Stimulated activated CD4-positive, alpha-beta T cell treated with anti-CD3 and anti-CD28 coated beads, TNF-alpha, amount 100 ng/mL, for 24 hours (primary cell): Measurements from ENCODE around the gene CCDC159.
"Not testable (repeated sequence)": the region's sequence is repeated elsewhere in the genome, so short reads cannot be mapped to it uniquely, and the experiment has no call there.

Experiments
- DNase-seq, 3 experiments: peaks; one replicate each; pipeline ENCODE4 v3.0.0-alpha.2; 2020; ENCODE audit warnings: low read depth in 3 of 3

CCDC159 gene, protein sequence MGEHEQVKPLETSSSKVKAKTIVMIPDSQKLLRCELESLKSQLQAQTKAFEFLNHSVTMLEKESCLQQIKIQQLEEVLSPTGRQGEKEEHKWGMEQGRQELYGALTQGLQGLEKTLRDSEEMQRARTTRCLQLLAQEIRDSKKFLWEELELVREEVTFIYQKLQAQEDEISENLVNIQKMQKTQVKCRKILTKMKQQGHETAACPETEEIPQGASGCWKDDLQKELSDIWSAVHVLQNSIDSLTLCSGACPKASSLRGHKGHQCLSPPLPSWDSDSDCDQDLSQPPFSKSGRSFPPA

DNA sequence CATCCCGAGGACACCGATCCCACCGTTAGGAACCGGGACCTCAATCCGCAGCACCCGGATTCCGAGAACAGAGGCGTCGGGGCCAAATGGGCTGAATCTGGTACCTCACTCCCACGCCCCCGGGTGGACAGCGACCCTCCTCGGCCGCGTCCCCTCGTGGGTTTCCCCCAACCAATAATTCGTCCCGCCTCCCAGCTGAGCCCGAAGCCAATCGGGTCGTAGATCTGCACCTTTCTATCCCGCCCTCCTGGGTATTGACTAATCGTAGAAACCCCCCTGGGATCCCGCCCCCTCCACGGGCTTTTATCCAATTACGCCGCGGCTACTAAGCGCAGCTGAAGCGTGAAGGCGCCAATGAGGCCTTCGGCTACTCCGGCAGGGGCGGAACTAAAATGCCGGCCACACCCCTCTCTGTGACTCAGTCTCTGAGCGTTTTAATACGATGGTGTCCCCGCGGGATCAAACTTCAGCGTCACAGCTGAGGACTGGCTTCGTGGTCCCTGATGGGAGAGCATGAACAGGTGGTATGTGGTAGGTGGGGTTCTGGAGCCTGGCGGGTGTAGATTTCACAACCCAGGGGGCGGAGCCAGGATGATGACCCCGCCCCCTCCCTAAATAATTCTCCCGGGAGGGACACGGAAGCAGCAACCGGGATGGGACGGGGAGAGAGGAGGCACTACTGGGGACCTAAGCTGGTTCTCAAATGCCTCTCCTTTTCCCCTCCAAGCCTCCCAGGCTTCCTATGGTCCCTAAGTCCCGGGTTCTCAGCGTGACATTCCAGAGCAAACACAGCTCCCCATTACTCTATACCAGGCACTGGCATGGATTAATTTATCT is at the start of gene CCDC159, which contains the start of gene TMEM205:
CCDC159 (plus strand) TSS at position 416 of the 837 bp plus-strand sequence; CDS start at position 504, 88 bp downstream.
TMEM205 (minus strand) TSS at position 165 of the 837 bp plus-strand sequence. CDS start 649 bp downstream, outside the sequence.
- DNase-seq = peak; percentile 95 to 98 (median 97)

DNA sequence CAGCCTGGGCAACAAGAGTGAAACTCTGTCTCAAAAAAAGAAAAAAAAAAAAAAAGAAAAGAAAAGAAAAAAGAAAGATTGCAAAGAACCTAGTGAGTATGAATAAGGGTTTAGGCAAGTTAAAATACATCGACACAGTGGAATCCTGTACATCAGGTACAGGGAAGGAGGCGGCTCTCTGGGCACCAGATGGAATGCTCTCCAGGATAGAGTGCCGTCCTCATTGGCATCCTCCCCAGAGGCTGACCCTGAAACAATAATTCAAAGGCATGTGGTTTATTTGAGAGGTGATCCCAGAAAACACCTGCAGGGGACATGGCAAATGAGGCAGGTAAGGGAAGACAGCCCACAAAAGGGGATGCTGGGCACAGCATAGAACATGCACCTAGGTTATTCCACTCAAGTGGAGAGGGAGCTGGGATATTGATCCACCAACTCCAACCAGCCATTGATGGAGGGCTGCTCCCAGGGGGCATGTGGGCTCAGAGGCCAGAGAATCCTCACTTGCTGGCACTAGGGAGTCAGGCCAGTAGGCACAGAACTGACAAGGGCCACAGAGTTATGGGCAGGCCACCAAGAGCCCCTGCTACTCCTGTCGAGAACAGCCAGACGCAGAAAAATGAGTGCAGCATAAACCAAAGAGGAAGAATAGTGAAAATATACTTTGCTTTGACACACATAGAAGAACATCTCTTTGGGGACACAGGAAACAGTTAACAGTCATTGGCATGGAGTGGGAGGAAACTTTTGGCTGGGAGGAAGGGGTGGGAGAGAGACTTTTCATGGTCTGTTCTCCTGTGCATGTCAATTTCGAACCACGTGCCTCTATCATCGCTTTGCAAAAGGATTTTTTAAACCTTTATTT is 46.1 kb upstream of the CCDC159 start:
- no peak for DNase-seq

DNA sequence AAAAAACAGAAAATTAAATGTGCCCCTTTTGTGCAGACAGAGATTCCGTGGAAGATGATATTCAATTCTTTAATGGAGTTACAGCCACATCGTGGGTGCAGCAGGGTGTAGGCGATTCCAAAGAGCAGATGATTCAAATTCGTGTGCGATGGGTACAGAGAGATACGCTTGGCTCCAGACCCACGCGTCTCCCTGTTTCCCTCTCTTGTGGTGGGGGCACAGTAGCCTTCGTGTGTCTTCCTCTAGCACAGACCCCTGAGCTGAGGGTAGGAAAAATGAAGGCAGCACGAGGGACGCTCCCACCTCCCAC is 45.6 kb upstream of the CCDC159 start:
- DNase-seq = no peak

DNA sequence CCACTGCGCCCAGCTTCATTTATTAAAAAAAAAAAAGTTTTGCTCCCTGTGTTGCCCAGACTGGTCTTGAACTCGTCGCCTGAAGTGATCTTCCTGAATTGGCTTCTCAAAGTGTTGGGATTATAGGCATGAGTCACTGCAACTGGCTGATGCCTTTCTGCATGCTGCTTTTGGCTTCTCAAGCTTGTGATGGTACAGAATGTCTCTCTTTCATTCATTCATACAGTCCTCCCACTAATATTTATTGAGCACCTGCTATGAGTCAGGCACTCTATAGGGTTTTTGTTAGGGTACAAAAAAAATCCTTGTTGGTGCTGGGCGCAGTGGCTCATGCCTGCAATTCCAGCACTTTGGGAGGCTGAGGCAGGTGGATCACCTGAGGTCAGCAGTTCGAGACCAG is 41.4 kb upstream of the CCDC159 start:
- no peak for DNase-seq

DNA sequence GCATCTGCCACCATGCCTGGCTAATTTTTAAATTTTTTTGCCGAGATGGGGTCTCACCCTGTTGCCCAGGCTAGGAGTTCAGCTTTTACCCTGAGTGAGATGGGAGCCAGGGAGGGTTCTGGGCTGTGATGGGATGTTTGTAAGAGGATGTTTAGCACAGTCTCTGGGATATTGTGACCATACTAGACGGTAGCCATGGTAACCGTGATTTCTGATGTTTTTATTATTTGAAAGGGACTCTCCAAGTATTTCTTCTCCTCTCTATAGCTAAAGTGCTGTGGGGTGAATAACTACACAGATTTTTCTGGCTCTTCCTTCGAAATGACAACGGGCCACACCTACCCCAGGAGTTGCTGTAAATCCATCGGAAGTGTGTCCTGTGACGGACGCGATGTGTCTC is 40.0 kb upstream of the CCDC159 start:
- DNase-seq = no peak

DNA sequence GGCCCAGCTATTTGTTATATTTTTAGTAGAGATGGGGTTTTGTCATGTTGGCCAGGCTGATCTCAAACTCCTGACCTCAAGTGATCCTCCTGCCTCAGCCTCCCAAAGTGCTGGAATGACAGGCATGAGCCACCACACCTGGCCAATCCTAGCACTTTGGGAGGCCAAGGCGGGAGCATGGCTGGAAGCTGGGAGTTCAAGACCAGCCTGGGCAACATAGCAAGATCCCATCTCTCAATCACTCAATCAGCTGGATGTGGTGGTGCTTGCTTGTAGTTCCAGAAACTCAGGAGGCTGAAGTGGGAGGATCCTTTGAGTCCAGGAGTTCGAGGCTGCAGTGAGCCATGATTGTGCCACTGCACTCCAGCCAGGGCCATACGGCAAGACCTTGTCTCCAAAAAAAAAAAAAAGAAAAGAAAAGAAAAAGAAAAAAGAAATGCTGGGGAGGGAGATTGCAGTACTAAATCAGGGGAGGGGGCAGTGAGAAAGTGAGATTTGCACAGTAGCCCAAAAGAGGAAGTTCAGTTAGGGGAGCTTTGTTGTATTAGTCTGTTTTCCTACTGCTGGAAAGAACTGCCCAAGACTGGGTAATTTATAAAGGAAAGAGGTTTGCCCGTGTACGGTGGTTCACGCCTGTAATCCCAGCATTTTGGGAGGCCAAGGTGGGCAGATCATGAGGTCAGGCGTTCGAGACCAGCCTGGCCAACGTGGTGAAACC is 25.9 kb upstream of the CCDC159 start:
- not testable (repeated sequence) for DNase-seq

DNA sequence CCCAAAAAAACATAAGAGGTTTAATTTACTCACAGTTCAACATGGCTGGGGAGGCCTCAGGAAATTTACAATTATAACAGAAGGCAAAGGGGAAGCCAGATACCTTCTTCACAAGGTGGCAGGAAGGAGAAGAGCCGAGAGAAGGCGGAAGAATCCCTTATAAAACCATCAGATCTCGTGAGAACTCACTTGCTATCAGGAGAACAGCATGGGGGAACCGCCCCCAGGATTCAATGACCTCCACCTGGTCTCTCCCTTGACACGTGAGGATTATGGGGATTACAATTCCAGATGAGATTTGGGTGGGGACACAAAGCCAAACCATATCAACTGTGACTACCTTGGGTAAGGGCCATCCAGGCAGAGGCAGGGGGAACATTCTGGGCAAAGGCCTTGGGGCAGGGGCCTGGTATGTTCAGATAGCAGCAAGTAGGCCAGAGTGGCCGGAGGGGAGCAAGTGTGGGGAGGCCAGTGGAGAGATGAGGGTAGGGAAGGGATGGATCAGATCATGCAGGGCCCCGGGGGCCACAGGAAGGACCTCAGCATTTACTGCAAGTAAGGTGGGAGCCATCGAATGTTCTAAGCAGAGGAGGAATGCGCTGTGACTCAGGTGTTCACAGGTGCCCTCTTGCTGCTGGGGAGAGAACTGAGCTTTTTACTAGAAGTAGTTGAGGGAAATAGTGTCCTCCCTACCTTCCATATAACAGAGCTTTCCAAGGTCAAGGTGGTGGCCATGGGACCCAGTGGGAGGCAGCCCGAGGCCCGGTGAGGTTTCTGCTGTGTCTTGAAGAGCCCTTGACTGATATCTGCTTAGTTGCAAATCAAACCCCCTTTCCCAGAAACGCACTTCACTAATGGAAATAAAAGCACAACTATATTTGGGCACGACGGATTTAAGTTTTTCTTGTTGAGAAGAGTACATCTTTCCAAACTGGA is 24.9 kb upstream of the CCDC159 start:
- DNase-seq = no peak

DNA sequence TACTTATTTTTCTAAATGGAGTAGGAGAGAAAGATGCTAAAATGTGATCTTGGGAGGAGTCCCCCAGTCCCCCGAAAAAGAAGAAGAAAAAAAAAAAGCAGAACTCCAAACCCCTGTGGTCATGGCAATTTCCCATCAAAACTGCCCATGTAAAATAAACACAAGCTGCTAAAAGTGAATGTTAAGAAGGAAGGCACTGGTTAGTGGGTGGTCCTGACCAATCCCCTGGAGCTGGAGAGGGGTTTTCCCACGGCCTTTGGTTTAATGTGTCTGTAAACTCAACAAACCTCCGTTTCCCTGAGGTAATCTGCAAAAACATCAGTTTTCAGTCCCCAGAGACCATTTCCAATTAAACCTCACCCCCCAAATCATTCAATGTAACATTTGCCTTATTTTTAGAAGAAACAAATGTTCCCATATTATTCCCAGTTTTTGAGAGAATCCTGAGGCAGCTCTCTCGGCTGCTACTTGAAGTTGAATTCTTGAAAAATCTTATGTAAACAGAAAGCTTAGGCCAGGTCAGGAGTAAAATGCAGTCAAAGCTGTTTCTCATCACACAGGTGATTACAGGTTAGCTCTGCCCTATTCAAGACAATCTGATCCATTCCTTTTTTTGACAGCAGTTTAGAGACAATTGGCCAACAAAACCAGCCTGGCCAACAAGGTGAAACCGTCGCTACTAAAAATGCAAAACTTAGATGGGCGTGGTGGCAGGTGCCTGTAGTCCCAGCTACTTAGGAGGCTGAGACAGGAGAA is 23.9 kb upstream of the CCDC159 start:
- no peak for DNase-seq

DNA sequence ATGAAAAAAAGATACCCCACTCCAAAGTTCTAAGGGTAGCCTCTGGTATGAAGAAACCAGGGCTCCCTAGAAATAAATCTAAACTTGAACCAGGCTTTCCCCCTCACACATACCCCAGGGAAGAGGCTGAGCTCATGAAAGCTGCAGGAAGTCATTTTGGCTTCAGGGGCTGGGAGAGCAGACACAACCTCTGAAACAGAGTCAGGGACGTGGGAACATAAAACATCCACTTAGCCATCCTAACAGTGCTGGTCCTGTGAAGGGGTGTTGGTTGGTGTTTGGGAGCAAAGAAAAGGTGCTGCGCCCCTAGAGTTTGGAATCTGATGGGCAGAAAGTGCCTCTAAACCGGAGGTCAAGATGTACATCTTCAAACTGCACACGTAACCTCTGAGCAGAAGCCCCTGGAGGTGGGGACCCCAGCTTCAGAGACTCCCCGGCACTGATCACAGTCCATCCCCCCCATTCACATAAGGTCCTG is 22.7 kb upstream of the CCDC159 start:
- DNase-seq = no peak

DNA sequence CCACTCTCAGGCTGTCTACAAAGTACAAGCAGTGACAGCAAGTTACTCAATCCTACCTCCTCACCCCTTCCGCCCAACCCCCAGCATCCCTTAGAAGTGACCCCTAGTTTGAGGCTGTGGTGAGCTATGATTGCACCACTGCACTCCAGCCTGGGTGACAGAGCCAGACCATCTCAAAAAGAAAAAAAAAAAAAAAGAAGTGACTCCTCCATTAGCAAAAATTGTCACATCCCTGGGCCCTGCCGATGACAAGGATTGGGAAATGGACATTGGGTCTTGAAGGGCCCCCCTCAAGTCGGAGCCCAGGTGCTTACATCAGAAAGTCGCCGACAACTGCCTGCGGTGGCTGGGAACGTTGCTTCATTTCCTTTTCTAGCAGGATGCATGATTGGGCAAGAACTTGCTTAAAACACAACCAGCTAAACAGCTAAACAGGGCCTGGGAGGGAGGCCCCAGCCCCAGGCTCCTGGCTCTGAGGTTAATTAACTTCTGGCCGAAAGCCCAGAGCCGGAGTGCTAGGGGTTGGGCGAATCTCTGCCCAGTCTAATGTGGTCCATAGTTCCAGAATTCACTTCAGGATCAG is 22.1 kb upstream of the CCDC159 start:
- peak in 1 of 3 experiments; percentile 24 for DNase-seq

DNA sequence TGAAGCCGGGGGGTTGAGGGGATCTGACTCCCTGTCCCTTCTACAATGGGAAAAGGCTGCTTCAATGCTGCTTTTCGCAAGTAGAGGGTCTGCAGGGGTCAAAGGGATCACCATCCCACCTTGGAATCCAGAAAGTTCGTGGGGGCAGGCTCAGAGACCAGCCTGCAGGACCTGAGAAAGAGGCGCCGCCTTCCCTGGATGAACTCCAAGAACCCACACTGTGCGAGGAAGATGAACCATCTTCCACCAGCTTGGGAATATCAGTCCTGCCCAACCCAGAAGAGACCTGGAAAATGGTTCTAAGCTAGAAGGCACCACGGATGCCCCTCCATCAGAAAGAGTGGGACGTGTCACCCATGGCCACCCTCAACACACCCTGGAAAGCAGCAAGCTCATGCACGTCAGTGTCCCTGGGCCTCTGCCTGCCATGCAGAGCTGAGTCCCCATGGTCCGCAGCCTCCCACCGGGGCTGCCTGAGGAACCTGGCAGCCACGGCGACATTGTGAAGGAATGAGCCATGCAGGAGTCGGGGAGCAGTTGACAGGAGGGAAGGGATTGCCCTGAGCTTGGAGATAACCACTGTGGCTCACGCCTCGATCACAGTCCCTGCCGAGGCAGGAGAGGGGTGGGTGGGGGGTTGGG is 21.4 kb upstream of the CCDC159 start:
- no peak for DNase-seq

DNA sequence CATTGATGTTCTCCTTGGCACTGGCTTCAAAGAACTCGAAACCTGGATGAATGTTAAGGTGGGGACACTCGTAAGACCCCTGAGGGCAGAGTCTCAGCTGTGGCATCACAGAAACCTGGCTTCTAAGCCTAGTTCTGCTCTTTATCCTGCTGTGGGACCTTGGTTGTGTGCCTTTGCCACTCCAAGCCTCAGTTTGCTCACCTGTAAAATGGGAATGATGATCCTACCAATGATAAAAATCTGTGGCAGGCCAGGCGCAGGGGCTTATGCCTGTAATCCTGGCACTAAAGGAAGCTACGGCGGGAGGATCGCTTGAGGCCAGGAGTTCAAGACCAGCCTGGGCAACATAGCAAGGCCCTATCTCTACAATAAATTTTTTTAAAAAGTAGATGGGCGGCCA is 20.8 kb upstream of the CCDC159 start:
- DNase-seq = no peak

DNA sequence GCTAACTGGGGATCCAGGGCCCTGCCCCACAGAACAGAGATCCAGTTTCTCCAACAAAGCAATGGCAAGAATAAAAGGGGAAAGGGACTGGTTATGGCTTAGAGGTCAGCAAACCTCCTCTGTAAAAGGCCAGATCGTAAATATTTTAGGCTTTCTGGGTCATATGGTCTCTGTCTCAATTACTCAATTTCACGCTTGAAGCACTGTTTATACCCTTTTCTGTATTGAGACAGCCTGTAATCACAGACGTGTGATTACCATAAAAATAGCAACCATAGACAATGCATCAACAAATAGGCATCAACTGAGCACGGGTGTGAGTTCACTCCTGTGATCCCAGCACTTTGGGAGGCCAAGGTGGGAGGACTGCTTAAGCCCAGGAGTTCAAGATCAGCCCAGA is 16.2 kb upstream of the CCDC159 start:
- no peak for DNase-seq

DNA sequence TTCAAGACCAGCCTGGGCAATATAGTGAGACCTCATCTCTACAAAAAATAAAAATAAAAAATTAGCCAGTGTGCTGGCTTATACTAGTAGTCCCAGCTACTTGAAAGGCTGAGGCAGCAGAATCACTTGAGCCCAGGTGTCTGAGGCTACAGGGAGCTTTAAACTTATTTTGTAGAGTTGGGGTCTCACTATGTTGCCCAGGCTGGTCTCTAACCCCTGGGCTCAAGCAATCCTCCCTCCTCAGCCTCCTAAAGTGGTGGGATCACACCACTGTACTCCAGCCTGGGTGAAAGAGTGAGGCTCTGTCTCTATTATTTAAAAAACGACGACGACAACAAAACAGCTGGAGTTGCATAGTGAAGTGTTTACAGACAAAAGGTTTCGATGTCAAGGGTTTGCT is 14.8 kb upstream of the CCDC159 start:
- DNase-seq = no peak

DNA sequence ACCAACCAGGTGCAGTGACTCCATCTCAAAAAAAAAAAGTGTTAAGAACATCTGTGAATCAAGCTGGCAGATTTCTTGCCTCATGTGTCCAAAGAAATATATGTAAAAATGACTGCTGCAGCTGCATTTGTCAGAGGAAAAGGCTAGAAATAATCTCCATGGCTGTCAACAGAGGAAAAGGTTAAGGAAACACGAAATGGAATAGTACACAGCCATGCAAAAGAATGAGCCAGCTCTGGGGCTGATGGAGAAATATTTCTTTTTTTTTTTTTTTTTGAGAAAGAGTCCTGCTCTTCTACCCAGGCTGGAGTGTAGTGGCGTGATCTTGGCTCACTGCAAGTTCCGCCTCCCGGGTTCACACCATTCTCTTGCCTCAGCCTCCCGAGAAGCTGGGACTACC is 13.5 kb upstream of the CCDC159 start:
- no peak for DNase-seq

DNA sequence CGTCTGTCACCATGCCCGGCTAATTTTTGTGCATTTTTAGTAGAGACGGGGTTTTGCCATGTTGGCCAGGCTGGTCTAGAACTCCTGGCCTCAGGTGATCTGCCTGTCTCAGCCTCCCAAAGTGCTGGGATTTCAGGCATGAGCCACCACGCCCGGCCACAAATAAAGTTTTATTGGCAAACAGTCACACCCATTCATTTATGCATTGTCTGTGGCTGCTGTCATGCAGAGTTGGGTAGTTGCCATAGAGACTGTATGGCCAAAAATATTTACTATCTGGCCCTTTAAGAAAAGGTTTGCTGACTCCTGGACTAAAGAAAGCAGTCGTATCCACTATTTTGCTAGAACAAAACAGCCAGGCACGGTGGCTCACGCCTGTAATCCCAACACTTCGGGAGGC is 12.5 kb upstream of the CCDC159 start:
- not testable (repeated sequence) for DNase-seq

DNA sequence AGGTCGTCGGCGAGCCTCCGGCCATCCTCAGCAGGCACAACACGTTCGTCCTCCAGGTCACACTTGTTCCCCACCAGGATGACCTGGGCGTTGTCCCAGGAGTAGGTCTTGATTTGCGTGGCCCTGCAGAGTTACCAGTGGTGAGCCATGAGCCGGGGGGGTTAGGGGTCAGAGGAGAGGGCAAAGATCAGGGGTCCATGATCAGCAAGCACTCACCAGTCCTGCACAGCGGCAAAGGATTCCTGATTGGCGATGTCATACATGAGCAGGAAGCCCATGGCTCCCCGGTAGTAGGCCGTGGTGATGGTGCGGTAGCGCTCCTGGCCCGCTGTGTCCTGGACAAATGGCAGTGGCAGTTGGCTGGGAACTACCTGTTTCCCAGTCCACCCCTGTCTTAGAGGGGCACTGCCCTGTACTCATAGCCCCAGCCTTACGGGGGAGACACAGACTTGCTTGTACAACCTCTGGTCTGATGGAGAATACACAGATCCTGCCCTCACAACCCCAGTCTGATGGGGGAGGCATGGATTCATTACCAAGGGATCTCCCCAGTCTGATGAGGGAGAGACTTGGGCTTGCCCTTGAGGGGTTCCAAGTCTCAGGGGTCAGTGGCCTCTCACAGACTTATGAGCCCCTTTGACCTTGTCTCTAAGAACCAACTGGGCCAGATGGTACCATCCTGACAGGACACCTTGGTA is 10.7 kb upstream of the CCDC159 start:
- DNase-seq = no peak

DNA sequence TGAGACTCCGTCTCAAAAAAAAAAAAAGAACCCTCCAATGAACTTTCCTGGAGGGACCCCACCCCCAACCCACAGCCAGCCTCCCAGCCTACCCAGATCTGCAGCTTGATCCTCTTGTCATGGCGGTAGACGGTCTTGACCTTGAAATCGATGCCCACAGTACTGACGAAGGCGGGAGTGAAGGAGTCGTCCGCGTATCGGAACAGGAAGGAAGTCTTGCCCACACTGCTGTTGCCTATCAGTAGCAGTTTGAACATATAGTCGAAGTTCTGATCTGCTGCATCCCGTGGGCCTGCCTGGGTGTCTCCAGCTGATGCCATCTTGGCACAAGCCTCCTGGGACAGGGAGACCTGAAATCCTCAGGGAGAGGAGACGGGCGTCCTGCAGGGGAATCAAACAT is 9.2 kb upstream of the CCDC159 start:
- DNase-seq = no peak
